Loucy (cell line): ENCODE data around the gene DRICH1.

Source experiments
- H2AFZ ChIP-seq: fragments of 200-600 bp; sonication (generic); 2 replicates; pipeline ENCODE4 v1.6.0; 2016; ENCODE audit warnings: antibody characterized with exemption, mild to moderate bottlenecking, low read length, moderate library complexity
- H3F3A ChIP-seq: fragments of 200-600 bp; 2 replicates; pipeline ENCODE4 v1.6.0; 2016; ENCODE audit warnings: antibody characterized with exemption, low read depth, mild to moderate bottlenecking
- H3K27me3 ChIP-seq: fragments of 200-600 bp; sonication (generic); 2 replicates; pipeline ENCODE4 v1.6.1; 2014; ENCODE audit warnings: low read length, mild to moderate bottlenecking; ENCODE audit not compliant: insufficient read depth, poor library complexity, severe bottlenecking
- H3K36me3 ChIP-seq: fragments of 200-600 bp; sonication (generic); 2 replicates; pipeline ENCODE4 v1.6.1; 2016; ENCODE audit warnings: low read length; ENCODE audit not compliant: insufficient read depth
- H3K4me1 ChIP-seq: fragments of 200-600 bp; sonication (generic); 2 replicates; pipeline ENCODE4 v1.5.1; 2014; ENCODE audit warnings: low read length, mild to moderate bottlenecking; ENCODE audit not compliant: insufficient read depth, poor library complexity, severe bottlenecking
- H3K4me2 ChIP-seq: fragments of 200-600 bp; sonication (generic); 2 replicates; pipeline ENCODE4 v1.6.0; 2014; ENCODE audit warnings: antibody characterized with exemption, low read length, low read depth, mild to moderate bottlenecking; ENCODE audit not compliant: poor library complexity, severe bottlenecking
- H3K4me3 ChIP-seq: fragments of 200-600 bp; sonication (generic); 2 replicates; pipeline ENCODE4 v1.5.1; 2014; ENCODE audit warnings: low read length, mild to moderate bottlenecking, mixed read lengths; ENCODE audit not compliant: poor library complexity, severe bottlenecking
- H3K79me2 ChIP-seq: fragments of 200-600 bp; sonication (generic); 2 replicates; pipeline ENCODE4 v1.6.1; 2014; ENCODE audit warnings: low read length; ENCODE audit not compliant: insufficient read depth
- H3K9ac ChIP-seq: fragments of 200-600 bp; sonication (generic); 2 replicates; pipeline ENCODE4 v1.6.0; 2014; ENCODE audit warnings: mild to moderate bottlenecking, low read depth, low read length, moderate library complexity; ENCODE audit not compliant: poor library complexity, severe bottlenecking
- H3K9me2 ChIP-seq: fragments of 200-600 bp; sonication (generic); replicated peaks from 2 replicates; pipeline ENCODE4 v1.6.1; 2016; ENCODE audit warnings: low read depth, low read length, mixed read lengths
- H3K9me3 ChIP-seq: fragments of 200-600 bp; sonication (generic); 2 replicates; pipeline ENCODE4 v1.6.1; 2014; ENCODE audit warnings: mild to moderate bottlenecking, antibody characterized with exemption, low read length, low read depth; ENCODE audit not compliant: insufficient read depth
- H4K20me1 ChIP-seq: fragments of 200-600 bp; sonication (generic); 2 replicates; pipeline ENCODE4 v1.6.0; 2014; ENCODE audit warnings: antibody characterized with exemption, low read length, mild to moderate bottlenecking; ENCODE audit not compliant: insufficient read depth, poor library complexity, severe bottlenecking
- CTCF ChIP-seq: fragments of 200-600 bp; sonication (generic); conservative IDR thresholded peaks from 2 replicates; pipeline ENCODE4 v1.5.1; 2014; ENCODE audit warnings: mild to moderate bottlenecking, antibody characterized with exemption, low read length
- EZH2phosphoT487 ChIP-seq: fragments of 200-600 bp; IDR thresholded peaks from 2 replicates; pipeline ENCODE4 v1.6.1; 2018; ENCODE audit warnings: antibody characterized with exemption, mild to moderate bottlenecking, moderate library complexity, borderline replicate concordance

Gene DRICH1

GRCh38 chr22:23579870-23580575, 52.1 kb downstream of the DRICH1 start, which contains the start of gene IGLL1:
IGLL1 (minus strand) TSS chr22:23580290; CDS start chr22:23580190, 100 bp downstream.
- H2AFZ ChIP-seq, result no peak within 1 kb of the TSS
- peaks cover 41% of the 10 kb centered on the region for H3K36me3 ChIP-seq
- H3K4me2 ChIP-seq, result peak within 1 kb of the TSS; percentile 99
- peaks cover 87% of the 10 kb centered on the region for H3K79me2 ChIP-seq
- peak within 1 kb of the TSS; percentile 99 for H3K9ac ChIP-seq
- H4K20me1 ChIP-seq, result no peaks in the 10 kb centered on the region
- TF ChIP-seq CTCF (no peak), EZH2phosphoT487 (no peak)
- H3K9me3 ChIP-seq, result no peaks in the 10 kb centered on the region
- H3K27me3 ChIP-seq, result peaks cover 42% of the 10 kb centered on the region
- peaks cover 39% of the 10 kb centered on the region for H3F3A ChIP-seq
- peaks cover 47% of the 10 kb centered on the region for H3K4me1 ChIP-seq
- H3K4me3 ChIP-seq, result peak within 1 kb of the TSS; percentile 85
- no peaks in the 10 kb centered on the region for H3K9me2 ChIP-seq

- Histone ChIP-seq H3K4me2 (peak overlapping the region; percentile 99), H3K9ac (peak overlapping the region; percentile 99), H3K27me3 (peaks cover 47% of the 10 kb centered on the region), H3K4me1 (peaks cover 47% of the 10 kb centered on the region), H3K4me3 (peak overlapping the region; percentile 85), H2AFZ (no peak overlapping the region), H3K9me3 (no peaks in the 10 kb centered on the region), H3F3A (peaks cover 39% of the 10 kb centered on the region), H4K20me1 (peaks cover 6% of the 10 kb centered on the region), H3K36me3 (peaks cover 48% of the 10 kb centered on the region), H3K9me2 (no peaks in the 10 kb centered on the region), H3K79me2 (peaks cover 87% of the 10 kb centered on the region)
- TF ChIP-seq CTCF (no peak), EZH2phosphoT487 (no peak)
Measured at GRCh38 chr22:23579280-23579679, 52.8 kb downstream of the DRICH1 start.

GRCh38 chr22:23578306-23578705, 53.8 kb downstream of the DRICH1 start:
- no peak for TF ChIP-seq CTCF
- no peak for TF ChIP-seq EZH2phosphoT487
- Histone ChIP-seq H3F3A (peaks cover 35% of the 10 kb centered on the region), H3K9ac (peak overlapping the region; percentile 99), H4K20me1 (peaks cover 14% of the 10 kb centered on the region), H2AFZ (no peak overlapping the region), H3K36me3 (peaks cover 57% of the 10 kb centered on the region), H3K27me3 (peaks cover 47% of the 10 kb centered on the region), H3K9me3 (no peaks in the 10 kb centered on the region), H3K4me2 (peak overlapping the region; percentile 99), H3K4me3 (peak overlapping the region; percentile 85), H3K79me2 (peaks cover 87% of the 10 kb centered on the region), H3K4me1 (peaks cover 43% of the 10 kb centered on the region), H3K9me2 (no peaks in the 10 kb centered on the region)
